ENCODE data around the gene KIF13A. TPM values are rescaled to one million over a fixed set of nuclear protein-coding genes. Genes with fewer than 3 reads are reported as not detected.

The KIF13A gene
- total and polyA plus RNA-seq, 9 of the 15 experiments (the other 6 are each of a cell fraction or from before 2014, with no cell fraction given) = 3.6 to 44.3 (median 29.7) TPM

- no peak overlapping the region for H3K9ac ChIP-seq (ENCODE audit: insufficient read depth in 1 of 2, low read depth in 2 of 2, low read length in 2 of 2)
- in situ Hi-C loops (cut with MboI) (no loop called here), intact Hi-C loops (cut with micrococcal nuclease) (no loop called here)
- no peak overlapping the region for H3K27ac ChIP-seq (ENCODE audit: extremely low read depth, low read depth, low read length)
- no peaks in the 10 kb centered on the region for H4K20me1 ChIP-seq (replicated peaks; ENCODE audit: control insufficient read depth, insufficient read depth, low read length)
- no TSS peak for BruUV-seq (replicated peaks)
- peak; percentile 71 for ATAC-seq
- DNase-seq (ENCODE audit: extremely low read depth in 1 of 4, low spot score in 3 of 4) = no peak
- no peaks in the 10 kb centered on the region for H3K9me1 ChIP-seq (ENCODE audit: control insufficient read depth, insufficient read depth, low read length)
- H3K36me3 ChIP-seq (ENCODE audit: control insufficient read depth, insufficient read depth, low read length) = no peaks in the 10 kb centered on the region
- no peaks in the 10 kb centered on the region for H3K79me2 ChIP-seq (ENCODE audit: control insufficient read depth, insufficient read depth, low read length)
- H3K27me3 ChIP-seq (ENCODE audit: control insufficient read depth in 2 of 2, insufficient read depth in 2 of 2, low read length in 2 of 2) = no peaks in the 10 kb centered on the region
- CTCF ChIA-PET (ENCODE audit: low intra/inter-chr PET ratio) = no interaction called here
- no peaks in the 10 kb centered on the region for H3K9me3 ChIP-seq (replicated peaks; ENCODE audit: control insufficient read depth, insufficient read depth, low read depth, low read length)
- H2AFZ ChIP-seq (ENCODE audit: low read depth, low read length) = peak overlapping the region; percentile 75
- H3K4me3 ChIP-seq = no peak overlapping the region
- FAIRE-seq = peak; percentile 23
- POLR2A ChIA-PET = no interaction called here
- peaks cover 0 to 11% of the 10 kb centered on the region in 2 experiments; a peak in 3 of 5 replicates for H3K4me1 ChIP-seq (replicated peaks in 1 of 2; ENCODE audit: control insufficient read depth in 2 of 2, insufficient read depth in 2 of 2, low read length in 2 of 2)
- TF ChIP-seq SMAD3 (CRISPR knock-in tag; conservative IDR thresholded peaks at IDR 0.05) (no peak), SMARCE1 (IDR thresholded peaks at IDR 0.05) (peak; percentile 22; the same call in 1 of the 2 replicates), ZNF766 (CRISPR knock-in tag; conservative IDR thresholded peaks at IDR 0.05) (peak; percentile 65), TAF9B (IDR thresholded peaks at IDR 0.05; ENCODE audit: partially characterized antibody) (no peak), SPI1 (IDR thresholded peaks at IDR 0.05; ENCODE audit: borderline replicate concordance, low read depth, low read length) (peak; percentile 93), NR2C2 (CRISPR knock-in tag; IDR thresholded peaks at IDR 0.05) (no peak), NR2C2 (tag; IDR thresholded peaks at IDR 0.05) (peak; percentile 43), MEIS2 (IDR thresholded peaks at IDR 0.05; ENCODE audit: partially characterized antibody) (no peak), SRF (CRISPR knock-in tag; IDR thresholded peaks at IDR 0.05) (peak in 1 of 2 experiments; percentile 76; a peak in 1 of 4 replicates), ZSCAN32 (CRISPR knock-in tag; IDR thresholded peaks at IDR 0.05) (peak; percentile 30; the same call in 1 of the 2 replicates), TEAD4 (IDR thresholded peaks at IDR 0.05; ENCODE audit: low read length) (peak; percentile 5; the same call in 1 of the 2 replicates), TEAD4 (CRISPR knock-in tag; IDR thresholded peaks at IDR 0.05; ENCODE audit: borderline replicate concordance) (no peak)
- TF ChIP-seq, protein P1, sequence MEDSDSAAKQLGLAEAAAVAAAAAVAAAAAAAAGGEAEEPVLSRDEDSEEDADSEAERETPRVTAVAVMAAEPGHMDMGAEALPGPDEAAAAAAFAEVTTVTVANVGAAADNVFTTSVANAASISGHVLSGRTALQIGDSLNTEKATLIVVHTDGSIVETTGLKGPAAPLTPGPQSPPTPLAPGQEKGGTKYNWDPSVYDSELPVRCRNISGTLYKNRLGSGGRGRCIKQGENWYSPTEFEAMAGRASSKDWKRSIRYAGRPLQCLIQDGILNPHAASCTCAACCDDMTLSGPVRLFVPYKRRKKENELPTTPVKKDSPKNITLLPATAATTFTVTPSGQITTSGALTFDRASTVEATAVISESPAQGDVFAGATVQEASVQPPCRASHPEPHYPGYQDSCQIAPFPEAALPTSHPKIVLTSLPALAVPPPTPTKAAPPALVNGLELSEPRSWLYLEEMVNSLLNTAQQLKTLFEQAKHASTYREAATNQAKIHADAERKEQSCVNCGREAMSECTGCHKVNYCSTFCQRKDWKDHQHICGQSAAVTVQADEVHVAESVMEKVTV (CRISPR knock-in tag; IDR thresholded peaks at IDR 0.05) = 0 out of 2 replicates have a peak, but pooled peaks have one; percentile 8
- TF ChIP-seq, protein P2, sequence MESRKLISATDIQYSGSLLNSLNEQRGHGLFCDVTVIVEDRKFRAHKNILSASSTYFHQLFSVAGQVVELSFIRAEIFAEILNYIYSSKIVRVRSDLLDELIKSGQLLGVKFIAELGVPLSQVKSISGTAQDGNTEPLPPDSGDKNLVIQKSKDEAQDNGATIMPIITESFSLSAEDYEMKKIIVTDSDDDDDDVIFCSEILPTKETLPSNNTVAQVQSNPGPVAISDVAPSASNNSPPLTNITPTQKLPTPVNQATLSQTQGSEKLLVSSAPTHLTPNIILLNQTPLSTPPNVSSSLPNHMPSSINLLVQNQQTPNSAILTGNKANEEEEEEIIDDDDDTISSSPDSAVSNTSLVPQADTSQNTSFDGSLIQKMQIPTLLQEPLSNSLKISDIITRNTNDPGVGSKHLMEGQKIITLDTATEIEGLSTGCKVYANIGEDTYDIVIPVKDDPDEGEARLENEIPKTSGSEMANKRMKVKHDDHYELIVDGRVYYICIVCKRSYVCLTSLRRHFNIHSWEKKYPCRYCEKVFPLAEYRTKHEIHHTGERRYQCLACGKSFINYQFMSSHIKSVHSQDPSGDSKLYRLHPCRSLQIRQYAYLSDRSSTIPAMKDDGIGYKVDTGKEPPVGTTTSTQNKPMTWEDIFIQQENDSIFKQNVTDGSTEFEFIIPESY (CRISPR knock-in tag; IDR thresholded peaks at IDR 0.05) = 0 out of 2 replicates have a peak, but pooled peaks have one; percentile 29
- H3K4me2 ChIP-seq (ENCODE audit: insufficient read depth, low read length) = no peak overlapping the region; the same call in 1 of the 2 replicates
- WGBS (ENCODE audit: insufficient coverage, low coverage, missing lambda C conversion rate) = 40% methylated on average over 3 of the region's 3 CpGs
These were observed 10.6 kb upstream of the KIF13A start for GRCh38 chr6:17998003-17998402.
